Measurements from ENCODE around the gene TGM4. TPM values are rescaled to one million over a fixed set of nuclear protein-coding genes. Genes with fewer than 3 reads are reported as not detected.

TGM4 gene
- total RNA-seq, 4 donors from 2014 or later, result not detected

- no peaks in the 10 kb centered on the region for H3K4me1 ChIP-seq
- TF ChIP-seq POLR2A (IDR thresholded peaks at IDR 0.05) (no peak), CTCF (IDR thresholded peaks at IDR 0.05 in 4 of 5, conservative IDR thresholded peaks at IDR 0.05 in 1 of 5) (no peak)
- no peak for DNase-seq
- no peaks in the 10 kb centered on the region for H3K27me3 ChIP-seq
- ATAC-seq, result no peak
- H3K4me3 ChIP-seq, result no peak overlapping the region
- H3K9me3 ChIP-seq, result no peaks in the 10 kb centered on the region
- no peaks in the 10 kb centered on the region for H3K36me3 ChIP-seq
- no peak overlapping the region for H3K27ac ChIP-seq
- in situ Hi-C loops (cut with MboI; ENCODE audit: low sequenced_read_pairs in 4 of 4), result no loop called here
- intact Hi-C loops (cut with DNase I; ENCODE audit: low total_unique reads), result no loop called here
Observed at GRCh38 chr3:44890852-44891251, 16.4 kb downstream of the TGM4 start.

GRCh38 chr3:44892689-44893088 is 18.3 kb downstream of the TGM4 start:
- H3K9me3 ChIP-seq, result no peaks in the 10 kb centered on the region
- no peaks in the 10 kb centered on the region for H3K27me3 ChIP-seq
- no peak overlapping the region for H3K4me3 ChIP-seq
- intact Hi-C loops (cut with DNase I; ENCODE audit: low total_unique reads), result no loop called here
- no peak overlapping the region for H3K27ac ChIP-seq
- DNase-seq (no peak), ATAC-seq (no peak)
- H3K4me1 ChIP-seq, result no peaks in the 10 kb centered on the region
- TF ChIP-seq CTCF (IDR thresholded peaks at IDR 0.05 in 4 of 5, conservative IDR thresholded peaks at IDR 0.05 in 1 of 5) (no peak), POLR2A (IDR thresholded peaks at IDR 0.05) (no peak)
- in situ Hi-C loops (cut with MboI; ENCODE audit: low sequenced_read_pairs in 4 of 4), result no loop called here
- H3K36me3 ChIP-seq, result no peaks in the 10 kb centered on the region

GRCh38 chr3:44893097-44893496 is 18.7 kb downstream of the TGM4 start:
- no peak overlapping the region for H3K27ac ChIP-seq
- in situ Hi-C loops (cut with MboI; ENCODE audit: low sequenced_read_pairs in 4 of 4), result no loop called here
- intact Hi-C loops (cut with DNase I; ENCODE audit: low total_unique reads), result no loop called here

GRCh38 chr3:44894485-44894884 is 20.1 kb downstream of the TGM4 start:
- no peak for ATAC-seq
- Histone ChIP-seq H3K27ac (no peak overlapping the region), H3K36me3 (no peaks in the 10 kb centered on the region), H3K4me3 (no peak overlapping the region), H3K9me3 (no peaks in the 10 kb centered on the region), H3K27me3 (no peaks in the 10 kb centered on the region), H3K4me1 (no peaks in the 10 kb centered on the region)
- intact Hi-C loops (cut with DNase I; ENCODE audit: low total_unique reads), result no loop called here
- DNase-seq, result no peak
- TF ChIP-seq POLR2A (IDR thresholded peaks at IDR 0.05) (no peak), CTCF (IDR thresholded peaks at IDR 0.05 in 4 of 5, conservative IDR thresholded peaks at IDR 0.05 in 1 of 5) (no peak)
- in situ Hi-C loops (cut with MboI; ENCODE audit: low sequenced_read_pairs in 4 of 4), result no loop called here

More at GRCh38 chr3:44893097-44893496, 18.7 kb downstream of the TGM4 start:
- Histone ChIP-seq H3K4me1 (no peaks in the 10 kb centered on the region), H3K36me3 (no peaks in the 10 kb centered on the region), H3K4me3 (no peak overlapping the region), H3K9me3 (no peaks in the 10 kb centered on the region), H3K27me3 (no peaks in the 10 kb centered on the region)
- DNase-seq (no peak), ATAC-seq (no peak)
- no peak for TF ChIP-seq POLR2A (IDR thresholded peaks at IDR 0.05)
- TF ChIP-seq CTCF (IDR thresholded peaks at IDR 0.05 in 4 of 5, conservative IDR thresholded peaks at IDR 0.05 in 1 of 5), result no peak

- H3K27me3 ChIP-seq, result no peaks in the 10 kb centered on the region
- no peak overlapping the region for H3K27ac ChIP-seq
- DNase-seq, result no peak
- TF ChIP-seq POLR2A (IDR thresholded peaks at IDR 0.05) (no peak), CTCF (IDR thresholded peaks at IDR 0.05 in 4 of 5, conservative IDR thresholded peaks at IDR 0.05 in 1 of 5) (no peak)
- H3K9me3 ChIP-seq, result no peaks in the 10 kb centered on the region
- no peaks in the 10 kb centered on the region for H3K36me3 ChIP-seq
- in situ Hi-C loops (cut with MboI; ENCODE audit: low sequenced_read_pairs in 4 of 4), result no loop called here
- no peak for ATAC-seq
- no peak overlapping the region for H3K4me3 ChIP-seq
- intact Hi-C loops (cut with DNase I; ENCODE audit: low total_unique reads), result no loop called here
- H3K4me1 ChIP-seq, result no peaks in the 10 kb centered on the region
Observed at GRCh38 chr3:44896440-44896839, 22.0 kb downstream of the TGM4 start.

Measured in gastrocnemius medialis (tissue), 4 donors.